ENCODE data around the gene KCNQ5.

KCNQ5 gene

GRCh38 chr6:72683797-72684196 is 61.9 kb downstream of the KCNQ5 start:
- DNase-seq, result no peak

DNA sequence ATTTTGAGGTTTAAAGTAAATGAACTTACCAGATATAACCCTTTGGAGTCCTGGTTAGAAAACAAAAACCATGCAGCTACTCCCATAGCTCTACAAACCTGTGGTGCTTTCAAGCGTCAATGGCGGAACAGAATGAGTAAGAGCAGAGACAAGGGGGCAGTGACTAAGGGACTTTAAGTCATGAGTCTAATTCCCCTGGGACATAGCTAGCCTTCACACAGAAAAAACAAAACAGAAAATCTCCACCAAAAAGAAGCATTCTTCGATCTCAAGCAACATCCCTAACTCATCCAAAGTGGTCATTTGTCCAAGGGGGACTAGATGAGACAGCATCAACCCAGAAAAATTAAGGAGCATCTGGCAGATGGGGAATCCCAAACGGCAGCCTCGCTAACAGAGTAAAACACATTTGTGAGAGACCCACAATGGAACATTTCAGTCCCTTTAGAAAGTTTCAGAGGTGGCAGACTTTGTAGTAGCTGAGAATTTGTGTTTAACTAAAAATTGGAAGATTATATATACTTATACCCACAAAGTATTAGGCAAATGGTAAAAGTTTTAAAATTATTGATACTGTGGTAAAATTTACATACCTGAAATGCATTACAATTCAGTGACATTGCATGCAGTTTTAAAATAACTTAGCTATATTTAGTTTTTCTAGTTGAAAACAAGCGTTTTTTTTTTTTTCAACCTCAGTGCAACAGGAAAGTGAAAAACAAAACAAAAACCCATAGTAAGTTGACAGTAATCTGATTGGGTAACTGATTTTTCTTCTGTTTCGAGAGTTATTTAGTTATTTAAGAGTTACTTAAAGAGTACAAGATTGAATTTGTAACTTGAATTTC is 67.5 kb downstream of the KCNQ5 start:
- no peak for DNase-seq

- no peak for DNase-seq
These were observed 69.4 kb downstream of the KCNQ5 start for GRCh38 chr6:72691249-72691648.

DNA sequence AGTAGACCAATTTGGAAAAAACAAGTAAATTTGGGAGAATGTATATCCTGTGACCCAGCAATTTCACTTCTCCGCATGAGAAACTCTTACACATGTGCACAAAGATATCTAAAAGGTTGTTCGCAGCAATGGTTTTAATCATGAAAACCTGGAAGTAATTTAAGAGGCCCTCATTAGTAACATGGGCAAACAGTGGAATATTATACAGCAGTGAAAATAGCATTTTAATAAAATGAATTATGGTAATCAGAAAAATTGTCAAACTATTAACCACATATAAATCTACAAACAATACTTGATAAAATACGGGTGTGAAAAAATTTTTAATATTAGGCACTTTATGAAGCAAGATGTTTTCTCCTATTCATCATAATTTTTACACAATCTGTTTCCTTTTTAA is 74.2 kb downstream of the KCNQ5 start:
- DNase-seq, result no peak

- no peak for DNase-seq
These were observed 77.3 kb downstream of the KCNQ5 start for GRCh38 chr6:72699159-72699558.

- no peak for DNase-seq
These were observed 80.6 kb downstream of the KCNQ5 start for GRCh38 chr6:72702421-72702820.

DNA sequence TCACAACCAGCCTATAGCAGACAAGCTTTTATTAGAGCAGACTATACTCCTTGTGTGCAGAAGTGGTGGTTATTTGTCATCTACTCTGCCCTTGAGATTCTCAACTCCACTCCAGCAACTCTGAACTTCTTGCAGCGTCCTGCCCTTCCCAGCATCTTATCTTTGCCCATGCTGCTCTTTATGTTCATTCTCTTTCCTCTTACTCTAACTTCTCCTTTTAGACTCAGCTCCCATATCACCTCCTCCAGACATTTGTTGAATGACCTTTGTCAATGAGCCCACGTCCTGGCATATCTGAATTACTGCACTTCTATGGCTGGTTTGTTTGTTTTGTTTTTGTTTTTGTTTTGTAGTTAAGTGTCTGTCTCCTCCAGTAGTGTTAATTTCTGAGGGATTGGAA is 81.2 kb downstream of the KCNQ5 start:
- DNase-seq, result no peak

DNA sequence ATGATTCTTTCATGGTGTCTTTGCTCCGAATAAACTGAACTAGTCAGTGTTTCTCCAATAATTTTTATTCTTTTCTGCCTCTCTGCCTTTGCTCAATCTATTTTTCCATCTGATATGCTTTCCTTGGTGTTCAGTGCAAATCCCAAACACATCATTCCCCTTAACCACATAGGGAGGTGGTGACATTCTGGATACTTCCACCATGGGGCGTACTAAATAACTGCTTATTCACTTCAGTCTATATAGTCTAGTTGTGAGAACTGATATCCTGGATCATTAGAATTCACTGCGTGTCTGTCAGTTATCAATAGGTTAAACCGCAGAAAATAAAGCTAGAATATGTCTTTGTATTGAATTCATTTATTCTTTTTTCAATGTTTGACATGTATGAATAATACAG is 83.1 kb downstream of the KCNQ5 start:
- no peak for DNase-seq

DNA sequence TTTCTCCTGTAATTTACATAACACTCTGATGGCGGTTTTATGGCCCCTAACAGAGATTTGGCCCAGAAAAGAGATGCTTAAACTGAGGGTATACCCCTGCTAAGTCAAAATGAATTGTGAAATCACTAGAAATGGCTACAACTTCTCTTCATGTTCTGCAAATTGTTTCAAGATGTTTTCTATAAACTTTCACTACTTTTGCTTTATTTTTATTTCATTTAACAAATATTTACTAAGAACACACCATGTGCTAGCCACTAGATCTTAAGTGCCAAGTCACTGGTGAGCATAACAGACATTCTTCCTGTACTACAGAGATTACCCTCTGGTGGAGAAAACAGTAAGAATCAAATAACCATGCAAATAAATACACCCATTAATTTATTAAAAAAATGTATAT is 87.6 kb downstream of the KCNQ5 start:
- DNase-seq, result no peak

DNA sequence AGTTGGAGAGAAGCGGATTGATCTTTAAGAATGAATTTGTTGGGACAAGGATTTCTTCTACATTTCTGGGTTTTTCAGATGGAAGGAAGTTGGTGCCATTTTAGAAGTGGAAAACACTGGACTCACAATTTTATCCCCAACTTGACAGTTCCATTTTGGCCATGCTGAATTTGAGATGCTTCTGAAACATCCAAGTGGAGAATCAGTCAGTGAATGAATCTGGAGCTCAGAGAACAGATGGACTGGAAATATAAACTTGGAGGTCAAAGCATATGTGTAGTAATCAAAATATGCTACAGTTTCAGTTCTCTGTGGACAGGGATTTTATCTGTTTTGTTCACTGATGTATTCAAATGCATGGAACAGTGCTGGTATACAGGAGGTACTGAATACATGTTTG is 89.9 kb downstream of the KCNQ5 start:
- no peak for DNase-seq

GRCh38 chr6:72712910-72713309 is 91.0 kb downstream of the KCNQ5 start:
- no peak for DNase-seq

GRCh38 chr6:72715119-72715518 is 93.3 kb downstream of the KCNQ5 start:
- DNase-seq, result peak; percentile 62

DNA sequence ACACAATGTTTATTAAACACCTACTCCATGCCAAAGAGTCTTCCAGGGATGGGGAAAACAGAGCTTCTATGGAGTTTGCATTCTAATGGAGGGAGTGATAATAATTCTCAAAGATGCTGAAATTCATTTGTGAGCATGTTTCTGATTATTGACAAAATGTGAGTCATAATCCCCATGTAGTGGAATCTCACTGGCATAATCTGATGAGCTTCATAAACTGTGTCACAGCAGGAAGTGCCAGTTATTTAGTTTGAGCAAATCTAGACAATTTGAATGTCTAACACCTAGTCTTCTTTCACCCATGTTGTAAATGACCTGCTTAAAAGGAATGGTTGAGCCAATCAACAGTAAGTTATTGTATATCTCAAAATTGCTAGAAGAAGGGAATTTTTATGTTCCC is 95.1 kb downstream of the KCNQ5 start:
- no peak for DNase-seq

DNA sequence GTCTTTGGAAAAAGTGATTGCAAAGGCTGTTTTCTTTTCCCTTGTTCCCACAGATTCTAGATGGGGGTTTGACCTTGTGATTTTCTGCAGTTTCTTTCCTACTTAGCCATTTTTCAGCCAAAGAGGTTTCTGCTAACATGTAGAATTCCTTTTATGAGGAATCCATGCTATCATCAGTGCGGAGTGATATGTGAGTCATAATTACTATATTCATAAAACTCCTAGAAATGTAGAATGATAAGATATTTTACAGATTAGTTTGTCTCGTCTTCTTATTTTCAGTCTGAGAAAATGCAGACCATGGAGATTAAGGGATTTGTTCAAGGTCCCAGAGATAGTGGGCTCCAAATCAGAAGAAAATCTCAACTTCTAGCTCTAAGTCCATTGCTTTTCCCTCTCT is 98.6 kb downstream of the KCNQ5 start:
- no peak for DNase-seq

DNA sequence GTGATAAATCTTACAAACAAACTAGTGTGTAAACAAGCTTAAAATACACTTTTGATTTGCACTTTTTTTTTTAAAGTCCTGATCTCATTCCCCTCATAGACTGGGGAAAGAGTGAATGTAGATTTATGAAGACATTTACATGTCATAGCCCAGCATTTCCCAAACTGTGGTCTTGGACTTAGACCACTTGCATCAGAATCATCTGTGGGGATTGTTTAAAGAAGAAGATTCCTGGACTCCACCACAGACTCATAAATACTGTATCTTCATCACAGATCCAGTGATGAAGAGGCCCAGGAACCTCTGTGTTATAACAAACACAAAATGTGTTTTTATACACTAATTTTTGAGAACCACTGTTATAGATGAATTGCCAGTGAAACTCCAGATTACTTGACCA is 99.5 kb downstream of the KCNQ5 start:
- DNase-seq, result no peak

- DNase-seq, result no peak
These were observed 102.7 kb downstream of the KCNQ5 start for GRCh38 chr6:72724545-72724944.

DNA sequence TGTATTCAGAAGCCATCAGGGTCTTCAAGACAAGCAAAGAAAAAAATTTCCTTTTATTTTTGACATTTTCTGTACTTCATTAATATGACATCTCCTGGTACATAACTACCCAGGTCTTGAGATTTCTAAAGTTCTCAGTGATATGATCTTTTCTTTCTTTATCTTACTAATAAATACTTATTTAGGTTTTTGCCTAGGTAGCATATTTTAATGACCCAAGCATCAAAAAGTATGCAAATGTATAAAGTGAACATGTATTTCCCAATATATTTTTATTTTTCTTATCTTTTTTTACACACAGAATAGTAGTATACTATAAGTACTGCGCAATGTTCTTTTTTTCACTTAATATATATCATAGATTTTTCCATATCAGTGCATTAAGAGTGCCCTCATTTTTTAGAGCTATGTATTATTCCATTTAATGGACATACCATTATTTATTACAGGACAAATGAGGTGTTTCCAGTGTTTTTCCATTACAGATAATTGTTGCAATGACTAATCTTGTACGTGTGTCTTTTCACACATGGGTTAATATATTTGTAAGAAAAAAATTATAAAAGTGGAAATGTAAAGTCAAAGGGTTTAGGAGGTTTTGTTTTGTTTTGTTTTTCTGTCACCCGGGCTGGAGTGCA is 107.0 kb downstream of the KCNQ5 start:
- DNase-seq, result no peak

DNA sequence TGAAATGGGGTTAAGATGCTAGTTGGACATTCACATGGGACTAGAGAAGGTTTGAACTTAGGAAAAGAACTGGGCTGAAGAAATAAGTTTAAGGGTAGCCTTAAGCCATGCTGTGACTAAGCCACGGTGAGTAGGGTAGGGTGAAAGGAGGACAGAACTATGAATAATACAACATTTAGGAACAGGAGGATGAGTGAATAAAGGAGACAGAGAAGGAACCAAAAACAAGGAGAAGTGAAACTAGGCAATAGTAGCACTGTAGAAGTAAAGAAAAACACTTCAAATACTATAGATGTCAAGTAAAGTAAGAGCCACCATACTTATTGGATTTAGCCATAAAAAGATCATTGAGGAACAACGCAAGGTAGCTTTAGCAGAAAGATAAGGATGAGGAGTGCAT is 111.2 kb downstream of the KCNQ5 start:
- DNase-seq, result no peak

DNA sequence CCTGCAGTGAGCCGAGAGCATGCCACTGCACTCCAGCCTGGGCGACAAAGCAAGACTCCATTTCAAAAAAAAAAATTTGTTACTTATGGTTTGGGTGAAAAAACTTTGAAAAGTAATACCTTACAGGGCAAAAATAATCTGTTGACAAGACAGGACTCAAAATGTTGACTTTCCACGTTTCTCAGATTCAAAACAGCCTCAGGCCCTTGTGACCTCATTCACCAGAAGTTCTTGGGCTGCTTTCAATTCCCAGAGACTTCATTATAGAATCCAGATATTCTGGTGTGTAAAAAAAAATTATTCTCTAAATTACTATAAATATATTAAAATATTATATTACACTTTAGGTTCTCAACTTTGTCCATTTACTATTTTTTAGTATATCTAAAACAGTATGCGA is 116.2 kb downstream of the KCNQ5 start:
- DNase-seq, result no peak

DNA sequence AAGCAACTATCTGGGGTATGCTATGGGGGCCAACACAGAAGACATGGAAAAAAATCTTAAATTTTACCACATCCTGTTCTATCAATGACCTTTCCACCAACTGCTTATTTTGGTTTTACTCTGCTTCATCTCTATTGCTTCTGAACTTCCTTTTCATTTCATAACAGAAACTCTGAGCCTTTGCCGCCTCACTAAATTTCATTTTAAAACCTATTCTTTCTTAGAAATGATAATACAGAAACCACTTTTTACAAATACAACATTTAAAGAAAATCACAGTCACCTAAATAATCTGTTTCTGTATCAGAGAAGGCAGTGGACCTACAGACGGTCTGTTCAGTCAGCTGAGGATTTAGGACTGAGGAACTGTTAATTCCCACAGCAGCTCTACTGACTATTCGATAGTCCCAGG is 117.5 kb downstream of the KCNQ5 start:
- DNase-seq, result no peak

DNA sequence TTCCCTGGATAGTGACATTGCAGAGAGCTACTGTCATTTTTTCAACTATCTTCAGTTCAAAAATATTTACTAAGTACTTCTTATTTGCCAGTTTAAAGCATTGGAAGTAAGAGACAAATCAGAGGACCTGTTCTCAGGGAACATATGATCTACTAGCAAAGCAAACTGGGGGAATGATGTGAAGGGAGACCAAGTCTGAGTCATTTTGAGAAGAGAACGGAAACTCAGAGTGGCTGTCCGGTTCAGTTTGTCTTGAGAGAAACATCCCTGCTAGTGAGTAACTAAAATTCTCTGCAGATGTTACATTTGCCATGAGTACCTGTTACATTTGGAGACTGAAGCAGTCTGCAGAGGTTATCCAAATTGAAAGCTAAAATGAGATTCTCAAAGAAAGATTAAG is 118.3 kb downstream of the KCNQ5 start:
- no peak for DNase-seq

DNA sequence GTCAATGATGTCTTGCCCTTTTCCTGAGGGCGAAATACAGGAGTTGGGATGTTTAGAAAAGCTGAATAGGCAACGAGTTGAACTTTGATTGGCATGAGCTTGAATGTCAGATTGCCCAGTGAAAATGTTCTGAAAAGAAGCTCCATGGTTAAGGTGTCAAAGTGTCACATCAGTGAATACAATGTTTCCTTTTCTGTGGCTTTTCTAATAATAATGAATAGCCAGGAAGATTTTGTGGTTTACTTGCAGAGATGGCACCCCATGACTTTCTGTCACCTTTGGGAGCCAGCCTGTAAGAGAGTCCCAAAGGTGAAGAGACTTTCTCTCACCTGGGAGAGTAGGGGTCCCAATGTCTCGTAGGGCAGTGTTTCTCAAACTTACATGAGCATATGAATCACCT is 119.2 kb downstream of the KCNQ5 start:
- no peak for DNase-seq

- DNase-seq, result no peak
These were observed 120.3 kb downstream of the KCNQ5 start for GRCh38 chr6:72742001-72742673.

DNA sequence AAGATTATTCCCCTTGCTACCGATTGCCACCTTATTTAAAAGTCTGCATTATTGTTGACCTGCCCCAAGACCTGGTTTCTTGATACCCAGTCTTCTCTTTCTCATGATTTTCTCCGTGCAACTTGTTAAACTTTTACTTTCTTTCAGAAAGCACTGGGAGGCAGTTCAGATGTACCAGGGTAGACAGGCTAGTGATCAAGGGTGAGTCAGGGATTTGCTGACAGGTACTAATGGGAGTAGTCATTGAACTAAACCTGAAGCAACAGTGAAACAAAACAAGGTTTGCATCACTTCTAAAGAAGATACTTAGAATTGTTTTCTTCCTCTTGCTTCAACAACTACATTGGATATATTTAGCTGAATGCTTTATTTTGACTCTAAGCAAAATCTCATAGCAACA is 124.4 kb downstream of the KCNQ5 start:
- peak; percentile 56 for DNase-seq

Measured in islet precursor cell (in vitro differentiated cells).